BLaER1 treated with 17β-estradiol and CSF1 and Interleukin-3, amounts not matched to agents 10 nM and 100 nM (cell line): ENCODE results near the gene ALDH8A1.

Experiments
- H3K27ac ChIP-seq, 11 experiments: shearing (Covaris generic); formaldehyde crosslinking; 2 replicates each; pipeline ENCODE4 v1.8.1; 2022
- H3K27me3 ChIP-seq, 11 experiments: shearing (Covaris generic); formaldehyde crosslinking; 2 replicates each; pipeline ENCODE4 v1.8.1; 2022
- H3K36me3 ChIP-seq, 11 experiments: shearing (Covaris generic); formaldehyde crosslinking; 2 replicates each; pipeline ENCODE4 v1.8.1; 2022
- H3K4me1 ChIP-seq, 10 experiments: shearing (Covaris generic); formaldehyde crosslinking; 2 replicates each; pipeline ENCODE4 v1.8.1; 2022
- H3K4me2 ChIP-seq, 11 experiments: shearing (Covaris generic); formaldehyde crosslinking; 2 replicates each; pipeline ENCODE4 v1.8.1; 2022
- H3K4me3 ChIP-seq, 10 experiments: shearing (Covaris generic); formaldehyde crosslinking; 2 replicates each; pipeline ENCODE4 v1.8.1; 2022
- H3K9ac ChIP-seq, 11 experiments: shearing (Covaris generic); formaldehyde crosslinking; 2 replicates each; pipeline ENCODE4 v1.8.1; 2022
- H3K9me3 ChIP-seq, 11 experiments: shearing (Covaris generic); formaldehyde crosslinking; replicated peaks in 1 of 11; 2 replicates each; pipeline ENCODE4 v1.8.1; 2022
- H4K20me1 ChIP-seq, 11 experiments: shearing (Covaris generic); formaldehyde crosslinking; 2 replicates each; pipeline ENCODE4 v1.8.1; 2022
- Cebpa-rat ChIP-seq, 11 experiments: shearing (Covaris generic); IDR thresholded peaks; 2 replicates each; pipeline ENCODE4 v1.8.1; 2022

Gene ALDH8A1

GRCh38 chr6:134982161-134982560 lies 32.3 kb upstream of the ALDH8A1 start:
- H3K27me3 ChIP-seq = no peaks in the 10 kb centered on the region
- peaks cover 7 to 28% (median 19%) of the 10 kb centered on the region in 10 experiments for H3K4me1 ChIP-seq
- 0 out of 22 replicates have a peak, but pooled peaks cover 0 to 1% (median 0%) of the 10 kb centered on the region in 11 experiments for H3K9me3 ChIP-seq
- no peak overlapping the region for H3K27ac ChIP-seq
- H3K4me3 ChIP-seq = no peak overlapping the region
- H3K36me3 ChIP-seq = peaks cover 62 to 90% (median 82%) of the 10 kb centered on the region in 11 experiments
- H3K9ac ChIP-seq = no peak overlapping the region
- no peak overlapping the region for H3K4me2 ChIP-seq
- H4K20me1 ChIP-seq = no peaks in the 10 kb centered on the region
- TF ChIP-seq Cebpa-rat (IDR thresholded peaks at IDR 0.05) = no peak

- no peak for TF ChIP-seq Cebpa-rat (IDR thresholded peaks at IDR 0.05)
- H3K4me1 ChIP-seq = peaks cover 7 to 28% (median 19%) of the 10 kb centered on the region in 10 experiments
- no peak overlapping the region for H3K4me2 ChIP-seq
- H3K27me3 ChIP-seq = no peaks in the 10 kb centered on the region
- peaks cover 72 to 95% (median 90%) of the 10 kb centered on the region in 11 experiments for H3K36me3 ChIP-seq
- no peak overlapping the region for H3K4me3 ChIP-seq
- no peak overlapping the region for H3K9ac ChIP-seq
- H4K20me1 ChIP-seq = no peaks in the 10 kb centered on the region
- H3K9me3 ChIP-seq = peaks cover 8 to 14% (median 8%) of the 10 kb centered on the region in 11 experiments; a peak in 21 of 22 replicates
- no peak overlapping the region for H3K27ac ChIP-seq
Measured at GRCh38 chr6:134980846-134981245, 30.9 kb upstream of the ALDH8A1 start.

- Histone ChIP-seq H3K27ac (no peak overlapping the region), H3K9me3 (peaks cover 25 to 31% (median 26%) of the 10 kb centered on the region in 11 experiments), H3K4me2 (no peak overlapping the region), H3K36me3 (peaks cover 76 to 95% (median 90%) of the 10 kb centered on the region in 11 experiments), H3K27me3 (no peaks in the 10 kb centered on the region), H3K4me1 (peaks cover 0 to 15% (median 11%) of the 10 kb centered on the region in 10 experiments; a peak in 15 of 20 replicates), H3K4me3 (no peak overlapping the region), H3K9ac (no peak overlapping the region), H4K20me1 (no peaks in the 10 kb centered on the region)
- TF ChIP-seq Cebpa-rat (IDR thresholded peaks at IDR 0.05) = no peak
Measured at GRCh38 chr6:134979142-134979541, 29.2 kb upstream of the ALDH8A1 start.

GRCh38 chr6:134974370-134974769 lies 24.5 kb upstream of the ALDH8A1 start:
- H4K20me1 ChIP-seq = no peaks in the 10 kb centered on the region
- H3K4me2 ChIP-seq = no peak overlapping the region
- H3K9me3 ChIP-seq = peaks cover 26 to 34% (median 28%) of the 10 kb centered on the region in 11 experiments
- H3K9ac ChIP-seq = no peak overlapping the region
- no peaks in the 10 kb centered on the region for H3K4me1 ChIP-seq
- H3K27me3 ChIP-seq = no peaks in the 10 kb centered on the region
- peaks cover 79 to 100% (median 96%) of the 10 kb centered on the region in 11 experiments for H3K36me3 ChIP-seq
- no peak overlapping the region for H3K4me3 ChIP-seq
- TF ChIP-seq Cebpa-rat (IDR thresholded peaks at IDR 0.05) = no peak
- no peak overlapping the region for H3K27ac ChIP-seq

- H3K36me3 ChIP-seq = peaks cover 59 to 98% (median 93%) of the 10 kb centered on the region in 11 experiments
- TF ChIP-seq Cebpa-rat (IDR thresholded peaks at IDR 0.05) = no peak
- H3K4me2 ChIP-seq = no peak overlapping the region
- H3K27ac ChIP-seq = no peak overlapping the region
- no peak overlapping the region for H3K9ac ChIP-seq
- no peaks in the 10 kb centered on the region for H3K4me1 ChIP-seq
- peaks cover 0 to under 1% (median 0%) of the 10 kb centered on the region in 11 experiments; a peak in 1 of 22 replicates for H3K9me3 ChIP-seq
- H3K27me3 ChIP-seq = no peaks in the 10 kb centered on the region
- no peak overlapping the region for H3K4me3 ChIP-seq
- H4K20me1 ChIP-seq = no peaks in the 10 kb centered on the region
Measured at GRCh38 chr6:134967711-134968110, 17.8 kb upstream of the ALDH8A1 start.

- peaks cover 58 to 97% (median 88%) of the 10 kb centered on the region in 11 experiments for H3K36me3 ChIP-seq
Measured at GRCh38 chr6:134964451-134965203, 14.7 kb upstream of the ALDH8A1 start.

GRCh38 chr6:134962421-134962820 lies 12.5 kb upstream of the ALDH8A1 start:
- no peak overlapping the region for H3K9ac ChIP-seq
- no peaks in the 10 kb centered on the region for H4K20me1 ChIP-seq
- H3K4me1 ChIP-seq = no peaks in the 10 kb centered on the region
- no peak overlapping the region for H3K27ac ChIP-seq
- no peak for TF ChIP-seq Cebpa-rat (IDR thresholded peaks at IDR 0.05)
- no peak overlapping the region for H3K4me3 ChIP-seq
- H3K9me3 ChIP-seq = peaks cover 17 to 38% (median 27%) of the 10 kb centered on the region in 11 experiments; a peak in 21 of 22 replicates
- peaks cover 62 to 90% (median 83%) of the 10 kb centered on the region in 11 experiments for H3K36me3 ChIP-seq
- no peaks in the 10 kb centered on the region for H3K27me3 ChIP-seq
- no peak overlapping the region for H3K4me2 ChIP-seq

More at GRCh38 chr6:134964451-134965203, 14.7 kb upstream of the ALDH8A1 start:
- no peak overlapping the region for H3K4me3 ChIP-seq
- H3K4me1 ChIP-seq = no peaks in the 10 kb centered on the region
- no peak overlapping the region for H3K9ac ChIP-seq
- H3K4me2 ChIP-seq = no peak overlapping the region
- no peak for TF ChIP-seq Cebpa-rat (IDR thresholded peaks at IDR 0.05)
- H3K9me3 ChIP-seq = peaks cover 17 to 30% (median 20%) of the 10 kb centered on the region in 11 experiments; a peak in 20 of 22 replicates
- no peaks in the 10 kb centered on the region for H3K27me3 ChIP-seq
- no peaks in the 10 kb centered on the region for H4K20me1 ChIP-seq
- H3K27ac ChIP-seq = no peak overlapping the region

GRCh38 chr6:134961366-134961765 lies 11.5 kb upstream of the ALDH8A1 start:
- H3K36me3 ChIP-seq = peaks cover 52 to 80% (median 73%) of the 10 kb centered on the region in 11 experiments
- TF ChIP-seq Cebpa-rat (IDR thresholded peaks at IDR 0.05) = no peak
- H3K9ac ChIP-seq = no peak overlapping the region
- no peak overlapping the region for H3K27ac ChIP-seq
- H3K4me1 ChIP-seq = no peaks in the 10 kb centered on the region
- no peak overlapping the region for H3K4me2 ChIP-seq
- no peak overlapping the region for H3K4me3 ChIP-seq
- no peaks in the 10 kb centered on the region for H4K20me1 ChIP-seq
- H3K27me3 ChIP-seq = no peaks in the 10 kb centered on the region
- H3K9me3 ChIP-seq = peaks cover 17 to 38% (median 27%) of the 10 kb centered on the region in 11 experiments; a peak in 21 of 22 replicates

- Histone ChIP-seq H3K4me2 (no peak overlapping the region), H3K36me3 (peaks cover 35 to 62% (median 56%) of the 10 kb centered on the region in 11 experiments), H4K20me1 (no peaks in the 10 kb centered on the region), H3K9me3 (peaks cover 17 to 38% (median 27%) of the 10 kb centered on the region in 11 experiments; a peak in 21 of 22 replicates), H3K4me3 (no peak overlapping the region), H3K9ac (no peak overlapping the region), H3K27ac (no peak overlapping the region), H3K27me3 (no peaks in the 10 kb centered on the region), H3K4me1 (no peaks in the 10 kb centered on the region)
- no peak for TF ChIP-seq Cebpa-rat (IDR thresholded peaks at IDR 0.05)
Measured at GRCh38 chr6:134959603-134960002, 9.7 kb upstream of the ALDH8A1 start.
